Left kidney (tissue), 2 donors: ENCODE results near the gene TAGLN. TPM values are rescaled to one million over a fixed set of nuclear protein-coding genes. Genes with fewer than 3 reads are reported as not detected.
"Not testable (repeated sequence)": the region's sequence is repeated elsewhere in the genome, so short reads cannot be mapped to it uniquely, and the experiment has no call there.

ENCODE experiments used
- DNase-seq: peaks from one replicate; pipeline ENCODE4 v3.0.0-alpha.2; 2013
- polyA plus RNA-seq: library from polyadenylated mRNA; unstranded; fragments of 120-200 nt; gene quantifications from one replicate; pipeline ENCODE4 v1.2.1, GENCODE V29; 2013; ENCODE audit not compliant: insufficient read length

The TAGLN gene
- polyA plus RNA-seq, 1 donor: 114 TPM

- DNase-seq: not testable (repeated sequence)
Observed at GRCh38 chr11:117209351-117210125, 10.4 kb downstream of the TAGLN start.

DNA sequence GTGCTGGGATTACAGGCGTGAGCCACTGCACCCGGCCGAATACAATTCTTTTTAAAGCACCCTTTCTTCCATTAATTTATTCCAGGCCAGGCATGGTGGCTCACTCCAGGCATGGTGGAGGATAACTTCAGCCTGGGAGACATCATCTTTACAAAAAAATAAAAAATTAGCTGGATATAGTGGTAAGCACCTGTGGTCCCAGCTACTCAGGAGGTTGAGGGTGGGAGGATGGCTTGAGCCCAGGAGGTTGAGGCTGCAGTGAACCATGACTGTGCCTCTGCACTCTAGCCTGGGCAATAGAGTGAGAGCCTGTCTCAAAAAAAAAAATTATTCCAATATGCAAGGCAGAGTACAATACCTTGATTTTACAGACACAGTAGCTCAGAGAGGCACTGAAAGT is 11.4 kb downstream of the TAGLN start:
- no peak for DNase-seq

DNA sequence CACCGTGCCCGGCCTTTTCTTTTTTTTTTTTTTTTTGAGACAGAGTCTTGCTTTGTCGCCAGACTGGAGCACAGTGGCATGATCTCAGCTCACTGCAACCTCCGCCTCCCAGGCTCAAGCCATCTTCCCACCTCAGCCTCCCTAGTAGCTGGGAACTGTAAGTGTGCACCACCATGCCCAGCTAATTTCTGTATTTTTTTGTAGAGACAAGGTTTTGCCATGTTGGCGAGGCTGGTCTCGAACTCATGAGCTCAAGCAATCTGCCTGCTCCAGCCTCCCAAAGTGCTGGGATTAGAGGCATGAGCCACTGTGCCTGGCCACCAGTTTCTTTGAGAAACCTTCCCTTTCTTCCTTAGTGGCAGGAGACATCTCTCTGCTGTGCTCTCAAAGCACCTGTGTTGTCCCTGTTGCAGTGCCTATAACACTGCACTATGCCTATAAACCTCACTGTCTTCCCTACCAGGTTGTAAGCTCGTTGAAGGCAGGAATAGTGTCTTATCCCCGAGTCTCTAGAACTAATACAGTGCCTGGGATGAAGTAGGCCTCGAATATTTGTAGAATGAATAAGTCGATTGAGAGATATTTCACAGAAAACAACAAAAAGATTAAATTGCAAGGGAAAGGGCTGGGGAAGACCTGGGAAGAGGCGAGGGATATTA is 13.7 kb downstream of the TAGLN start:
- DNase-seq: no peak

DNA sequence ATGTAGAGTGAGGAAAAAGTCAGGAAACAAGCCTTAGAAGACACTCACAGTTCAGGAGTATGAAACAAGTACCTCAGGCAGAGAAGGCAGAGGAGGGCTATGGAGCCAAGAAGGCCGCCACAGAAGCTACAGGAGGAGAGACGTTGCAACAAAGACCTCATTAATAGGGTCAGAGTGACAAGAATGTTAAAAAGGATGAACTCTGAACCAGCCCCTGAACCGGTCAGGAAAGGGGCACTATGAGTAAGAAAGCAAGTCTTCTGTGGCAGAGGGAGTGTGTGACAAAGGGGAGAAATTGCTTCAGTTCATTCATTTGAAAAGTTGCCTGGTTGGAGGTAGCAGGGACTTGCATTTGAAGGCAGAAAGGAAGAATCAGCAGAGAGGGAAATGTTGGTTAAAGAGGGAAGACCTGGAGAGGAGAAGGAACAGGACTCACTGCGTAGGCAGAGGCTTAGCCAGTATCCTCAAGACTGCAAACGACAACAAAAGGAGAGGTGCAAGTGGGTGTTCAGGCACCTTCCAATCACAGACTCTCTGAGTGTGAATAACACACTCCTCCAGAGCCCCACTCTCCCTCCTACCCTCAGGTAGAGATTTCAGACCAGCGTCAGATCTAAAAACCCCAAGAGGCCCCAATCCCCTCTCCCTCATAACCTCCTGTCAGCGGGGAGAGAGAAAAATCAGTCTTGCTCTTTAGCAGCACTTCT is 15.4 kb downstream of the TAGLN start:
- DNase-seq: no peak

DNA sequence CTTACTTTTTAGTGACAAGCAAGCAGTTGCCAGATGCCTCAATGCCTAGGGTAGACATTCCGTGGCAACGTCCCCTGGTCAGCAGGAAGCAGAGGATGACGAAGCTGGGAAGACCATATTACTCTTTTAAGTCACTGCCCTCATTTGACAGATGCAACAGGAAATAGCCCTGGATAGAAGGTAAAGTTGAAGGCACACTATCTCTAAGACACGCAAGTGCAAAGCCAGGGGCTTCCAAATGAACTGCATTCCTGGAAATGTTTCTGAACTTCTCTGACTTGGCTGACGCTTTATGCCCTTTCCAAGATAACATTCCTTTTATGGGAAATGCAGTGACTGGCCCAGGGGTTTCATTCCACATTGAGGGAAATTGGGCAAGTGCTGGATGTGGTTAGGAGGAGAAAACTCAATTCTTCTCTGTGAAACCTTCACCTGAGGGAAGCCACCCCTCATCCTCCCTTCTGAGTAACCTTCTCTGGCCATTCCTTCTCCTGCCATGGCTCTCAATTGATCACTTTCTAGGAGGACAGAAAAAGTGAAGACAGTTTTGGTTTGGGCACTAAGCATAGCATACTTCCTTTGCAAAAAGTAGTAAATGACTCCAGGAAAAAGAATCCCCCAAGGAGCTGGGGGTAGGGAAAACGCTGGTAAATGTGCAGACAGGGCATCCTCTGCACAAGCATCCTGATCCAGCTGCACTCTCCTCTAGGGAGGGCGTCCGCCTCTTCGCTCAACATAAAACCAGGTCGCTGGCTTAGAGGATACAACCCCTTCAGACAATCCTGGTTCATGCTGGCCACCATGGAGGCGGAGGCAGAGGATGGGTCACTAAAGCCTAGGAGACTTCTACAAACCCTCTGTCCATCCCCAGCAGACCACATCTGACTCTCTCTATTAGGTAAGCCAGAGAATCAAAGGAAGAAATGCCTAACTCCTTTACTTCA is 18.2 kb downstream of the TAGLN start:
- DNase-seq: no peak

DNA sequence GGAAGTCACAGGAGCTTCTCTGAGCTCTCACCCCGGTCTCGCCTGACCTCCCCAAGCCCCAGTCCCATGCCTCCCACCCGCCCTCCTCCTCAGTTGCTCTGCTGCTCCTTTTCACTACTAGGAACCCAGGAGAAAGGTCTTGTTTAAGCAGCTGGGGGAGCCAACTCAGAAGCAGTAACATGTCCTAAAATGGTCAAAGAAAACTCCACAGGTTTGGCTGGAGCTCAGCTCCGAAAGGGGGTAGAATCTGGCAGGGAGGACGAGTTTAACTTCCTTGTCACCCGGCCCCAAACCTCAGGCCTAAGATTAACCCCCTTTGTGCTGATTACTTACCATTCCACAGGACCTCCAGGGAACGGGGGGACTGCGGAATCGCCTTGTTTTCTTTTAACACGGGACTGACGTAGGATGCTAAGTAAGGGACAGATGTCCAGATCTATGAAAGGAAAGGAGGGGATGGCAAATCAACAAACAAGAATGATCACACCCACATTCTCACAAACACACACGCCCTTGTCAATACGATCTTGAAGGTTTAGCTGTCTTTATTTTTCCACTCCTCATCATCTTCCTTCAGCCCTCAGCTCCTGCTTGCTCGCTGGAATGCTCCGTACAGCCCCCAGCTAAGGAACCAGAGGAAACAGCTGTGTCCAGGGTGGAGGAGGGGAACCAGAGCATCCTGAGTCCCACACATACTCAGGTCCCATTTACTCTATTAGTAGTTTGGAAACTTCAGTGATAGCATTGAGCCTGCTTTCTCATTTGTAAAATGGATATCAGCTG is 19.2 kb downstream of the TAGLN start:
- no peak for DNase-seq

- DNase-seq: no peak
Observed at GRCh38 chr11:117219001-117219400, 19.8 kb downstream of the TAGLN start.

- no peak for DNase-seq
Observed at GRCh38 chr11:117219455-117219854, 20.3 kb downstream of the TAGLN start.

GRCh38 chr11:117219995-117220394 is 20.8 kb downstream of the TAGLN start:
- DNase-seq: no peak

- DNase-seq: no peak
Observed at GRCh38 chr11:117220568-117220967, 21.4 kb downstream of the TAGLN start.

DNA sequence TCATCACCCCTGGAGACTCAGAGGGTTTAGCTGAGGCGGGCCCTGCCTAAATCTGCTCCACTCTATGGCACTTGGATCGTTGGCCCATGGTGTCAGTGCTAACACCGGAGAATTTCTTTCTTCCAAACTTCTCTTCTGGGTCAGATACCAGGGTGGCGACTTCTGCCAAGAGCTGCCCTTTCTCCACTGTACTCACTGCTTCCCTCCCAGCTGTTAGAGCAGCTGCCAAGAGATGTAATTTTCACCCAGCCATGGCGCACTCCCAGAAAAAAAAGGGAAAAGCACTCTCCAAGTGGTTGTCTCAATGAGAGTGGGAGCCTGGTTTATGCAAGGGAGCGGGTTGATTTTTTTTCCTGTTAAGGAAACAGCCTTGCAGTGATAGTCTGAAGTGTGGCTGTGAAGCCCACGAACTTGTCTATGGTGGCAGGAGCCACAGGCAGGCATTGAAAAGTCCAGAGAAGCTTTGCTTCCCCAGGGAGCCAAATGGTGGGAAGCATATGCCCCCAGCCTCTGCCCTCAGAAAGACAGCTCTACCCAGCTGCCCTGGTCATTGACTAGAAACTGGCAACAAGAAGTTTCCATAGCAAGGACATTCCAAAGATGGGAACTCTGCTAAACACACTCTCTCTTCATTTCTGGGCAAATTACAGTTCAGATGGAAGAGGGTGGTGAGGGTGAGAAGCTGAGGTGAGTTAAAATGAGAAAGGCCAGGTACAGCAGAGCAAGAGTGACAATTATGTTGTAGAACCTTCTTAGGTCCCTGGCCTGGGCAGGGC is 22.0 kb downstream of the TAGLN start:
- no peak for DNase-seq

DNA sequence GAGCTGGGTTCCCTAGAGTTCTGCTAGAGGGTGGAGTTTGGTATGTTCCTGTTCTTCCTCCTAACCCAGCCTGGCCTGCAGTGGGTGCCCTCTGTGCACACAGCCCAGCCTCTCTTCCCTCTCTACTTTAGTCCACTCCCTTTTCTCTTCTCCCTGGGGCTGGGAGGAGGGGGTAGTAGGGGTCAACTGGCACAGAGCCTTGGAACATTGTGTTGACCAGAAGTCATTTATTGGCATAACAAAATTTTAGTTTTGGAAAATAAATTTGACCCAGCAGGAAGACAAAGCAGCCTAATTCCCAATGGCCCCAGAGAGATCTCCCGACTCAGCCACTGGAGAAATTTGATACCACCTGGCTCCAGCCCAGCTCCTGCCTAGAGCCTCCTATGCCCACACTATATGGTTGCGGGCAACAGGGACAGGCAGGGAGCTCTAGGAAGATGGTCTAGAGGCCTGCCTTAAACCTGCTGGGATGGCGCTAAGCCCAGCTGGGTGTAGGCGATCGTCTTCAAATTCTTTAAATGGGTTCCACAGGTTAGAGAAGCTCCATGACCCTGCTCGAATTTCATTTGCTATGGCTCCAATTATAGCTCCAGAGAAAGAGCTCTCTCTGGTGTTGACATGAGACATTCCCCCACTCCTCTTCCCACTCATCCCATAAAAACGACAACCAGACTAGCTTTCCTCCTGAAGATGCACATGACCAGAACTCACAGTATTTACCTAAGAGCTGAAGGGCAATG is 22.8 kb downstream of the TAGLN start:
- DNase-seq: peak; percentile 53

GRCh38 chr11:117222991-117223740 is 24.0 kb downstream of the TAGLN start:
- DNase-seq: no peak

GRCh38 chr11:117223741-117224689 is 24.8 kb downstream of the TAGLN start:
- no peak for DNase-seq

- no peak for DNase-seq
Observed at GRCh38 chr11:117225553-117226170, 26.5 kb downstream of the TAGLN start.

GRCh38 chr11:117226388-117227385 is 27.5 kb downstream of the TAGLN start:
- peak; percentile 83 for DNase-seq
